Fibroblast of pulmonary artery (primary cell): ENCODE results near the gene PIP4K2A.
A peak's percentile ranks its signal among the peaks of the same experiment; 100 is the strongest.

Source experiments
- DNase-seq: peaks from one replicate; pipeline ENCODE4 v3.0.0-alpha.2; 2010; ENCODE audit warnings: low read depth
- H3K4me3 ChIP-seq: replicated peaks from 2 replicates; pipeline ENCODE4 v1.5.1; 2011; ENCODE audit warnings: low read depth, mild to moderate bottlenecking, control low read depth, low read length, moderate library complexity
- TF ChIP-seq, protein P1 (sequence below): IDR thresholded peaks from 2 replicates; pipeline ENCODE4 v1.5.1; 2011; ENCODE audit warnings: mild to moderate bottlenecking, control low read depth, low read length, inconsistent platforms; ENCODE audit errors: missing control alignments

PIP4K2A gene

DNA sequence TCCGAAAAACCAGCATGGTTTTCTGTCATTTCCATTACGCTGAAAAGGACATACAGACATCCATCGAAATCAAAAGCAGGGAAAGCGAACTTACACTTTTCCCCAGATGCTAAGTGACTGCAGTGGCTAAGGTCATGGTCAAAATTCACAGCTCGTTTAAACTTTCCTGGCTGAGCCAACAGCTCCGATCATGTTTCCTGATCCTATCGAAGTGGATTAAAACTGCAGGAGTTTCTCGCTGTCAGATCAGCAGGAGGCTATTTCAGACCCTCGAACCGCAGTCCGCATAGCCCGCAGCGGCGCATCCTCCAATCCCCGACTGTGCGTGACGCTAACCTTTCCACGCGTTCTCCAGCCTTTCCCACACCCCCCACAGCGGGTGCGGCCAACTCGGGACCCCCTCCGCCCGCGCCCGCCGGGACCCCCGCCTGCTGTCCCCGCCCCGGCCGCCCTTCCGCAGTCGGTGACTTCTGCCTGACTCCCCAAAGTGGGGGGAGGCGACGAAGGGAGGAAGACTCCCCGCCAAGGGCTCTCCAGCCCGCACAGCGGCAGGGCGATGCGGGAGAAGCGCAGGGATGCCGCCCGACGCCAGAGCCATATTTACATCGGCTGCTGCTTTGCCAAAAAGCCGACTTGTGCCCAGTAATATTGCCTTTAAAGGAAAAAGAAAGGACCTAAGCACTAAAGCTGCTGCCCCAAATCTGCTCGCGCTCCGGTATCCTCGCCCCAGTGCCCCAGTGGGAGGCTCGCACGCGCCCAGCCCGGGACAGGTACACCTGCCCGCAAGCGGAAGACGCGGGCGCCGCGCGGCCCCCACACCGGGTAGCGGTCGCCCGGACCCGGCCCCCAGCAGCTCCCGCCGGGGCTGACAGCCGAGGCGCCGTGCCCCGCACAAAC lies 1.2 kb downstream of the PIP4K2A start:
- H3K4me3 ChIP-seq = peak overlapping the region; percentile 75
- TF ChIP-seq, protein P1, sequence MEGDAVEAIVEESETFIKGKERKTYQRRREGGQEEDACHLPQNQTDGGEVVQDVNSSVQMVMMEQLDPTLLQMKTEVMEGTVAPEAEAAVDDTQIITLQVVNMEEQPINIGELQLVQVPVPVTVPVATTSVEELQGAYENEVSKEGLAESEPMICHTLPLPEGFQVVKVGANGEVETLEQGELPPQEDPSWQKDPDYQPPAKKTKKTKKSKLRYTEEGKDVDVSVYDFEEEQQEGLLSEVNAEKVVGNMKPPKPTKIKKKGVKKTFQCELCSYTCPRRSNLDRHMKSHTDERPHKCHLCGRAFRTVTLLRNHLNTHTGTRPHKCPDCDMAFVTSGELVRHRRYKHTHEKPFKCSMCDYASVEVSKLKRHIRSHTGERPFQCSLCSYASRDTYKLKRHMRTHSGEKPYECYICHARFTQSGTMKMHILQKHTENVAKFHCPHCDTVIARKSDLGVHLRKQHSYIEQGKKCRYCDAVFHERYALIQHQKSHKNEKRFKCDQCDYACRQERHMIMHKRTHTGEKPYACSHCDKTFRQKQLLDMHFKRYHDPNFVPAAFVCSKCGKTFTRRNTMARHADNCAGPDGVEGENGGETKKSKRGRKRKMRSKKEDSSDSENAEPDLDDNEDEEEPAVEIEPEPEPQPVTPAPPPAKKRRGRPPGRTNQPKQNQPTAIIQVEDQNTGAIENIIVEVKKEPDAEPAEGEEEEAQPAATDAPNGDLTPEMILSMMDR = no peak
- peak; percentile 24 for DNase-seq

DNA sequence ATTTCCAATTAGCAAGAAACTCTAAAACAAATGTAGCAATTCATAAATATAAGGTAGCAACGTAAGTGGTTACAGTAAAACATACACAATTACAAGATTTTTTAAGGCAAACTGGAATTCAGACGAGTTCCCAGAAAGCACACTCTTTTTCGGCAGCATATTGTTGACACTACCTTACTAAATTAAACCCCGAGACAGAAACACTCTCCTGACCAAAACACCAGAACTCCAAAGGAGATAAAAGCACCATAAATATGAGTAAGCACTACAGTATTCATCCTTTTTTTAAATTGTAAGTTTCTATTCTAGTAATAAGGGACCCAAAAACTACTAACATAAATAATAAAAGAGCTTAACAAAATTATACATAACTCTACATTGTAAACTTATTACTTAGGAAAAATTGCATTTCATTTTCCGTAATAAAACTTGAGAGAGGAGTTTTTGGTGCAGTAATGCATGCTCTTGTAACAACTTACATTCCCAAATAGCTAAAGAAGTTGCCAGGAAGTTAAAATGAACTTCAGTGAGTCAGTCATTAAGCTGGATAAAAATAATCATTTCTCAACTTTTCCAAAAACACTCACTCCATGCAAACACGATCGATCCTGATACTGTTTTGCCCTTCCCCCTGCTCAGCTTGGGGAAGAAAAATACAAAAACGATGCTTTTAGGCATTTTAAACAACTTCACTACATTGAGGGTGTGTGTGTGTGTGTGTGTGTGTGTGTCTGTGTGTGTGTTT lies 2.0 kb downstream of the PIP4K2A start:
- TF ChIP-seq, protein P1 = no peak
- H3K4me3 ChIP-seq = peak overlapping the region; percentile 75
- DNase-seq = peak; percentile 55

DNA sequence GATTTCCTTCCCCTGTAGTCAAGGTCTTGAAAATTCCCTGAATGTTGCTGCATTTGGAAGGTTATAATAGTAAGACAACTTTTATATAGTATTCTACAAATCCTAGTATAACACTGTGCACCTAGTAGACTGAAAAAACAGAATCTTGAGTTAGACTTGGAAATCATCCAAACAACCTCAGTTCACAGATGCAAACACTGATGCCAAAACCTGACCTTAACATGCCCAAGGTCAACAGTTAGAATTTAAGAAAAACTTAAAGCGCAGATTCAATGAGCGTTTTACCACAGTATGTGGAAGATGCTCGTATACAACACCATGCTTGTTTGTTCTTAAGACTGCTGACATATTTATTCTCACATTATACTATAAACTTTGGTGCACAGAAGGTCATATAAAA lies 3.0 kb downstream of the PIP4K2A start:
- TF ChIP-seq, protein P1 = no peak
- DNase-seq = no peak
- no peak overlapping the region for H3K4me3 ChIP-seq

DNA sequence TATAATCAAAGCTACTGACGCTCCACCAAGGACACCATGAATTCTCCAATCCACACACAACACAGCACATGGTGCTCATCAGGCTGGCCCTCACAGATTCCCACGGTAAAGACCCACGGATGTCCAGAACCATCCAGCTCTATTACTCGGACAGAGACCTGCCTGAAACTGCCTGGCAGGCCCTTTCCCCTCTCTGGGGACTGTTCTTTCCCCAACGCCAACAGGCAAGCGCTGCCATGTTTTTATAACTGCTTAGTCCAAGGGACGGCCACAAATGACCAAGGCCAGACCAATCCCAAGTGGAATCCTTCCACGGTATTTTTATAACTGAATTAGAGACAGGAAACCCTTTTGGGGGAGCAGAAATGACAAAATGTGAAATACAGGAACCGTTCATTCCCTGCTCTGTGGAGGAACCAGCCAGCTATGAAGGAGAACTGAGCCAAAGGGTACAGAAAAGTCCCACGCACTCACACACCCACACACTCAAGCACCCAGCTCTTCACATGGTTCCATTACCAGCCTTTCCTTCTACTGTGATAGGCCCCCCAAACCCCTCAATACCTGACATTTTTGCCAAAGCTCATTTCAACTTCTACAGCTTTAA lies 4.1 kb downstream of the PIP4K2A start:
- DNase-seq = no peak
- TF ChIP-seq, protein P1 = no peak
- no peak overlapping the region for H3K4me3 ChIP-seq

DNA sequence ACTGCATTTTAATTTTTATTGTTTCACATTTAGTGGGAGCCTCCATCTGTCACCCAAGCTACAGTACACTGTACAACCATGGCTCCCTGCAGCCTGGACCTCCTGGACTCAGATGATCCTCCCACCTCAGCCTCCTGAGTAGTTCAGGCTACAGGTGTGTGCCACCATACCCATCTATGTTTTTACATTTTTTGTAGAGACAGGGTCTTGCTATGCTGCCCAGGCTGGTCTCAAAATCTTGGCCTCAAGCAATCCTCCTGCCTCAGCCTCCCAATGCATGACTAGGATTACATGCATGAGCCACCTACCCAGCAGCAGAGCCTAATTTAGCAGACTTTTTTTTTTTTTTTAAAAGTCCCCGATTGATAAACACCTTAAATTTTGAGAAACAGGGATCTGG lies 5.6 kb downstream of the PIP4K2A start:
- DNase-seq = no peak
- TF ChIP-seq, protein P1 = no peak
- no peak overlapping the region for H3K4me3 ChIP-seq

DNA sequence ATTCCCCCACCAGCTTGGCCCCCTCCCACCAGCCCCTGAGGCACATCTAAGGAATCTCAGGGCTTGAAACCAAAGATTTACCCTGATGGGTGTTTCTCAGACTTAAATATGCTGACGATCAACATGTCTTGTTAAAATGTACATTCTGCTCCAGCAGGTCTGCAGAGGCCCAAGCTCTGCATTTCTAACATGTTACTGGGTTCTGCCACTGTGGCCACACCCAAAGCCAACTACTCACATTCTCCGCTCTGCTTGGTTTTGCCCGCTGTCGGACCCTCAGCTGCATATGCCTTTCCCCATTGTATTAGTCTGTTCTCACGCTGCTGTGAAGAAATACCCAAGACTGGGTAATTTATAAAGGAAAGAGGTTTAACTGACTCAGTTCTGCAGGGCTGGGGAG lies 8.9 kb downstream of the PIP4K2A start:
- H3K4me3 ChIP-seq = no peak overlapping the region
- no peak for DNase-seq
- TF ChIP-seq, protein P1 = no peak
